MCF 10A (cell line): ENCODE measurements around the gene TUBA4B. TPM values are rescaled to one million over a fixed set of nuclear protein-coding genes. Genes with fewer than 3 reads are reported as not detected.

Source experiments
- microRNA-seq: library from miRNA; unstranded; fragments of <30 nt; microRNA quantifications from one replicate; pipeline ENCODE4 v1.2.0, GENCODE V29; 2022
- total RNA-seq: library from RNA; stranded (reverse); gene quantifications from 2 replicates; pipeline ENCODE4 v1.2.3, GENCODE V29; 2022

The TUBA4B gene
- total RNA-seq, 1 experiment from 2014 or later = not detected

Small RNA genes lying within 50 kb of the gene (microRNA-seq; reads per million reads assigned to microRNA genes)
- not detected for gene MIR153-1

Other genes with a start within 250 kb of the TUBA4B start
- gene CFAP65, start 211.7 kb upstream of the TUBA4B start, total RNA-seq = not detected in 2 replicates
- gene IHH, start 192.3 kb upstream of the TUBA4B start, total RNA-seq = not detected in 2 replicates
- gene NHEJ1, start 92.4 kb upstream of the TUBA4B start, total RNA-seq = 7.5 and 11.5 TPM in 2 replicates
- 1.7 and 2.6 TPM in 2 replicates for gene SLC23A3, start 83.2 kb upstream of the TUBA4B start, total RNA-seq
- gene CNPPD1, start 76.3 kb upstream of the TUBA4B start, total RNA-seq = 33.9 and 39.1 TPM in 2 replicates
- gene RETREG2, start 75.0 kb upstream of the TUBA4B start, total RNA-seq = 49.3 and 64.5 TPM in 2 replicates
- gene ZFAND2B, start 46.5 kb upstream of the TUBA4B start, total RNA-seq = 61.0 and 73.1 TPM in 2 replicates
- 13.8 and 18.8 TPM in 2 replicates for gene ABCB6, start 34.3 kb upstream of the TUBA4B start, total RNA-seq
- 52.1 and 60.8 TPM in 2 replicates for gene ATG9A, start 23.6 kb upstream of the TUBA4B start, total RNA-seq
- 45.5 and 45.6 TPM in 2 replicates for gene ANKZF1, start 23.4 kb upstream of the TUBA4B start, total RNA-seq
- 4.9 and 7.5 TPM in 2 replicates for gene GLB1L, start 7.8 kb upstream of the TUBA4B start, total RNA-seq
- gene STK16, start 7.8 kb upstream of the TUBA4B start, total RNA-seq = 33.4 and 42.7 TPM in 2 replicates
- gene TUBA4A, start 675 bp downstream of the TUBA4B start, total RNA-seq = 37.2 and 80.5 TPM in 2 replicates
- 58.2 and 59.8 TPM in 2 replicates for gene DNAJB2, start 26.1 kb downstream of the TUBA4B start, total RNA-seq
- gene PTPRN, start 56.2 kb downstream of the TUBA4B start, total RNA-seq = not detected in 2 replicates
- not detected in 2 replicates for gene RESP18, start 79.5 kb downstream of the TUBA4B start, total RNA-seq
- 81.3 and 81.5 TPM in 2 replicates for gene DNPEP, start 134.7 kb downstream of the TUBA4B start, total RNA-seq
- gene DES, start 165.1 kb downstream of the TUBA4B start, total RNA-seq = not detected in 2 replicates
- gene SPEG, start 181.6 kb downstream of the TUBA4B start, total RNA-seq = 23.3 and 25.7 TPM in 2 replicates
- gene GMPPA, start 245.6 kb downstream of the TUBA4B start, total RNA-seq = 70.7 and 80.2 TPM in 2 replicates